GM23338 (cell line): ENCODE data around the gene RASA3. TPM values are rescaled to one million over a fixed set of nuclear protein-coding genes. Genes with fewer than 3 reads are reported as not detected.

ENCODE experiments used
- ATAC-seq: fragments of 200-7000 bp; cut with Tn5 transposase; 3 replicates; pipeline ENCODE4 v1.9.1; 2020
- DNase-seq: peaks from one replicate; pipeline ENCODE4 v3.0.0-alpha.2; 2015; ENCODE audit warnings: low spot score
- H2AFZ ChIP-seq: fragments of 200-600 bp; sonication (generic); 2 replicates; pipeline ENCODE4 v1.8.0; 2016; ENCODE audit warnings: antibody characterized with exemption, mild to moderate bottlenecking, moderate library complexity
- H3F3A ChIP-seq: fragments of 200-600 bp; sonication (generic); replicated peaks from 2 replicates; pipeline ENCODE4 v1.8.0; 2017; ENCODE audit warnings: antibody characterized with exemption, mixed run types, low read depth
- H3K27ac ChIP-seq: fragments of 200-600 bp; sonication (generic); 2 replicates; pipeline ENCODE4 v1.6.1; 2016; ENCODE audit warnings: low read depth
- H3K27me3 ChIP-seq: fragments of 200-600 bp; sonication (generic); 2 replicates; pipeline ENCODE4 v1.8.0; 2016; ENCODE audit warnings: mild to moderate bottlenecking, mixed run types, moderate library complexity; ENCODE audit not compliant: insufficient read depth
- H3K36me3 ChIP-seq: fragments of 200-600 bp; sonication (generic); 2 replicates; pipeline ENCODE4 v1.8.0; 2016; ENCODE audit warnings: mild to moderate bottlenecking; ENCODE audit not compliant: insufficient read depth
- H3K4me1 ChIP-seq: fragments of 200-600 bp; sonication (generic); 2 replicates; pipeline ENCODE4 v1.8.0; 2016; ENCODE audit warnings: mild to moderate bottlenecking, moderate library complexity; ENCODE audit not compliant: insufficient read depth
- H3K4me2 ChIP-seq: fragments of 200-600 bp; sonication (generic); 2 replicates; pipeline ENCODE4 v1.7.1; 2017; ENCODE audit warnings: mixed run types
- H3K4me3 ChIP-seq: fragments of 200-600 bp; sonication (generic); 2 replicates; pipeline ENCODE4 v1.6.1; 2016; ENCODE audit warnings: mixed run types
- H3K79me2 ChIP-seq: fragments of 200-600 bp; sonication (generic); replicated peaks from 2 replicates; pipeline ENCODE4 v1.8.0; 2017; ENCODE audit warnings: mild to moderate bottlenecking; ENCODE audit not compliant: insufficient read depth
- H3K9me2 ChIP-seq: fragments of 200-600 bp; sonication (generic); 2 replicates; pipeline ENCODE4 v1.8.0; 2017; ENCODE audit not compliant: insufficient read depth
- H4K20me1 ChIP-seq: fragments of 200-600 bp; sonication (generic); replicated peaks from 2 replicates; pipeline ENCODE4 v1.8.0; 2017; ENCODE audit warnings: mild to moderate bottlenecking; ENCODE audit not compliant: insufficient read depth
- H3K27ac Mint-ChIP-seq: 2 replicates; pipeline ENCODE4 v1.8.0; 2020; ENCODE audit warnings: inconsistent platforms, mild to moderate bottlenecking, moderate library complexity, mixed read lengths
- H3K27me3 Mint-ChIP-seq: 3 replicates; pipeline ENCODE4 v1.8.0; 2022; ENCODE audit warnings: low read depth, mild to moderate bottlenecking, moderate library complexity, mixed read lengths, inconsistent platforms; ENCODE audit not compliant: insufficient read depth, poor library complexity
- H3K36me3 Mint-ChIP-seq: 3 replicates; pipeline ENCODE4 v1.8.0; 2021; ENCODE audit warnings: low read depth, mild to moderate bottlenecking, inconsistent platforms, moderate library complexity, mixed read lengths
- H3K4me1 Mint-ChIP-seq: 3 replicates; pipeline ENCODE4 v1.8.0; 2020; ENCODE audit warnings: mild to moderate bottlenecking, inconsistent platforms, mixed read lengths
- H3K4me3 Mint-ChIP-seq: 3 replicates; pipeline ENCODE4 v1.8.0; 2021; ENCODE audit warnings: moderate library complexity, mild to moderate bottlenecking, inconsistent platforms, mixed read lengths
- H3K9me3 Mint-ChIP-seq: 3 replicates; pipeline ENCODE4 v1.8.0; 2020; ENCODE audit warnings: moderate library complexity, mild to moderate bottlenecking, inconsistent platforms, mixed read lengths
- CREB1 ChIP-seq: fragments of 250-450 bp; sonication (Bioruptor Pico); IDR thresholded peaks from 2 replicates; pipeline ENCODE4 v1.5.0; 2020; ENCODE audit warnings: low read depth, mild to moderate bottlenecking, moderate library complexity
- EZH2 ChIP-seq: fragments of 200-600 bp; sonication (generic); IDR thresholded peaks from one replicate; pipeline ENCODE4 v1.8.0; 2017; ENCODE audit warnings: antibody characterized with exemption, mild to moderate bottlenecking, low read depth; ENCODE audit not compliant: unreplicated experiment
- EZH2phosphoT487 ChIP-seq: fragments of 200-600 bp; sonication (generic); IDR thresholded peaks from one replicate; pipeline ENCODE4 v1.8.1; 2018; ENCODE audit warnings: antibody characterized with exemption; ENCODE audit not compliant: unreplicated experiment
- JUNB ChIP-seq: IDR thresholded peaks from one replicate; pipeline ENCODE4 v1.6.1; 2016; ENCODE audit warnings: antibody characterized with exemption; ENCODE audit not compliant: unreplicated experiment
- NANOG ChIP-seq: IDR thresholded peaks from 2 replicates; pipeline ENCODE4 v1.6.1; 2016; ENCODE audit warnings: antibody characterized with exemption, borderline replicate concordance
- POLR2AphosphoS5 ChIP-seq: IDR thresholded peaks from 2 replicates; pipeline ENCODE4 v1.6.1; 2016; ENCODE audit warnings: antibody characterized with exemption, low read depth
- STAT1 ChIP-seq: IDR thresholded peaks from one replicate; pipeline ENCODE4 v1.6.1; 2016; ENCODE audit warnings: antibody characterized with exemption; ENCODE audit not compliant: unreplicated experiment
- ZNF114 ChIP-seq: fragments of 250-450 bp; sonication (Bioruptor Pico); IDR thresholded peaks from 2 replicates; pipeline ENCODE4 v1.5.0; 2020; ENCODE audit warnings: mild to moderate bottlenecking, moderate library complexity
- ZNF331 ChIP-seq: fragments of 250-450 bp; sonication (Bioruptor Pico); IDR thresholded peaks from 2 replicates; pipeline ENCODE4 v1.5.0; 2020; ENCODE audit warnings: low read depth, mild to moderate bottlenecking, moderate library complexity
- polyA plus RNA-seq: library from polyadenylated mRNA; unstranded; fragments of >200 nt; fragmentation: Nextera tagmentation; extraction: Ambion mirVana; gene quantifications from 2 replicates; pipeline ENCODE4 v1.2.1, GENCODE V29; 2016
- total RNA-seq: library from RNA; depleted of rRNA; stranded (reverse); fragments of >200 nt; shearing (Covaris generic); gene quantifications from 2 replicates; pipeline ENCODE4 v1.2.3, GENCODE V29; 2014
- TF ChIP-seq, protein P1 (sequence below), 2 experiments: fragments of 200-600 bp in 1 of 2; sonication (generic) in 1 of 2; conservative IDR thresholded peaks; 2 replicates each; pipeline versions ENCODE4 v1.5.1 to v1.6.1; 2016 to 2017; ENCODE audit warnings: antibody characterized with exemption in 2 of 2, low read depth in 2 of 2, mild to moderate bottlenecking in 2 of 2, moderate library complexity in 1 of 2
- TF ChIP-seq, protein P2 (sequence below): IDR thresholded peaks from 2 replicates; pipeline ENCODE4 v1.6.1; 2016; ENCODE audit warnings: antibody characterized with exemption

The RASA3 gene
- total and polyA plus RNA-seq, 2 experiments from 2014 or later: 11.2 to 20.7 TPM

DNA sequence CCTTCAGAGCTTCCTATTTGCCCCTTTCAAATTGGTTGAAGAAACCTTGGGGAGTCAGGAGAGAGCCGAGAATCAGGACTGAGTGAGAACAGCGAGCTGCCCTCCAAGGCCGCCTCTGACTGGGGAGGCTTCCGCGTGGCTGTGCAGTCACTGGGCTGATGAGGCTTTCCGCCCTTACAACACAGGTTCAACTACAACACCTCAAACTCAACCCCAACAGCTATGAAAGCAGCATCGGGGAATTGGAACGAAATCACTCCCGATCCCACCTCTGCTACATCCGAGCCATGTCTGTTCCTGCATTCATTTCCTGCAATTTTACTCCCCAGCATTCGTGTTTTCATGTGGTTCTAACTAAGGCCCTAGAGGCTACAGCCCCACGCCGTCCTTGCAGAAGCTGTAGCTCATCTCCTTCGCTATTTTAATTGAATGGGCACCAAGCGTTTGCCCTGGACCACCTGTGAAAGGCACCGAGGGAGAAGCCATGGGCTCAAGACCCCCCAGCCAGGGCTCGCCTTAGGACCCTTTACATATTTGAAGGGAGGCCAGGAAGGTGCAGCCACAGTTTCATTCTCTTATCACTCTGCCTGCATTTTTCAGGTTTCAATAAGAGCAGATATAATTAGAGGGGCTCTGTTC lies 12.3 kb upstream of the RASA3 start:
- peaks cover 10% of the 10 kb centered on the region for H3K4me1 Mint-ChIP-seq
- no peak overlapping the region for H3K27ac Mint-ChIP-seq
- no peaks in the 10 kb centered on the region for H3K36me3 Mint-ChIP-seq
- H3K36me3 ChIP-seq: no peaks in the 10 kb centered on the region
- H3K4me3 Mint-ChIP-seq: no peak overlapping the region
- H3K9me3 Mint-ChIP-seq: no peaks in the 10 kb centered on the region
- DNase-seq: no peak
- H3F3A ChIP-seq: no peaks in the 10 kb centered on the region
- peaks cover 9% of the 10 kb centered on the region for H3K27me3 Mint-ChIP-seq
- no peak overlapping the region for H3K4me2 ChIP-seq
- TF ChIP-seq EZH2 (no peak), POLR2AphosphoS5 (no peak), EZH2phosphoT487 (no peak), ZNF331 (CRISPR knock-in tag) (no peak), JUNB (no peak), CREB1 (no peak), NANOG (no peak), STAT1 (no peak), ZNF114 (no peak)
- TF ChIP-seq, protein P1, sequence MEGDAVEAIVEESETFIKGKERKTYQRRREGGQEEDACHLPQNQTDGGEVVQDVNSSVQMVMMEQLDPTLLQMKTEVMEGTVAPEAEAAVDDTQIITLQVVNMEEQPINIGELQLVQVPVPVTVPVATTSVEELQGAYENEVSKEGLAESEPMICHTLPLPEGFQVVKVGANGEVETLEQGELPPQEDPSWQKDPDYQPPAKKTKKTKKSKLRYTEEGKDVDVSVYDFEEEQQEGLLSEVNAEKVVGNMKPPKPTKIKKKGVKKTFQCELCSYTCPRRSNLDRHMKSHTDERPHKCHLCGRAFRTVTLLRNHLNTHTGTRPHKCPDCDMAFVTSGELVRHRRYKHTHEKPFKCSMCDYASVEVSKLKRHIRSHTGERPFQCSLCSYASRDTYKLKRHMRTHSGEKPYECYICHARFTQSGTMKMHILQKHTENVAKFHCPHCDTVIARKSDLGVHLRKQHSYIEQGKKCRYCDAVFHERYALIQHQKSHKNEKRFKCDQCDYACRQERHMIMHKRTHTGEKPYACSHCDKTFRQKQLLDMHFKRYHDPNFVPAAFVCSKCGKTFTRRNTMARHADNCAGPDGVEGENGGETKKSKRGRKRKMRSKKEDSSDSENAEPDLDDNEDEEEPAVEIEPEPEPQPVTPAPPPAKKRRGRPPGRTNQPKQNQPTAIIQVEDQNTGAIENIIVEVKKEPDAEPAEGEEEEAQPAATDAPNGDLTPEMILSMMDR (conservative IDR thresholded peaks at IDR 0.05; ENCODE audit: low read depth in 2 of 2): no peak
- peak overlapping the region; percentile 38 for H2AFZ ChIP-seq
- no peaks in the 10 kb centered on the region for H3K4me1 ChIP-seq
- no peak overlapping the region for H3K27ac ChIP-seq
- no peaks in the 10 kb centered on the region for H3K9me2 ChIP-seq
- no peaks in the 10 kb centered on the region for H3K79me2 ChIP-seq
- ATAC-seq: no peak
- H4K20me1 ChIP-seq: no peaks in the 10 kb centered on the region
- no peak overlapping the region for H3K4me3 ChIP-seq
- no peaks in the 10 kb centered on the region for H3K27me3 ChIP-seq

DNA sequence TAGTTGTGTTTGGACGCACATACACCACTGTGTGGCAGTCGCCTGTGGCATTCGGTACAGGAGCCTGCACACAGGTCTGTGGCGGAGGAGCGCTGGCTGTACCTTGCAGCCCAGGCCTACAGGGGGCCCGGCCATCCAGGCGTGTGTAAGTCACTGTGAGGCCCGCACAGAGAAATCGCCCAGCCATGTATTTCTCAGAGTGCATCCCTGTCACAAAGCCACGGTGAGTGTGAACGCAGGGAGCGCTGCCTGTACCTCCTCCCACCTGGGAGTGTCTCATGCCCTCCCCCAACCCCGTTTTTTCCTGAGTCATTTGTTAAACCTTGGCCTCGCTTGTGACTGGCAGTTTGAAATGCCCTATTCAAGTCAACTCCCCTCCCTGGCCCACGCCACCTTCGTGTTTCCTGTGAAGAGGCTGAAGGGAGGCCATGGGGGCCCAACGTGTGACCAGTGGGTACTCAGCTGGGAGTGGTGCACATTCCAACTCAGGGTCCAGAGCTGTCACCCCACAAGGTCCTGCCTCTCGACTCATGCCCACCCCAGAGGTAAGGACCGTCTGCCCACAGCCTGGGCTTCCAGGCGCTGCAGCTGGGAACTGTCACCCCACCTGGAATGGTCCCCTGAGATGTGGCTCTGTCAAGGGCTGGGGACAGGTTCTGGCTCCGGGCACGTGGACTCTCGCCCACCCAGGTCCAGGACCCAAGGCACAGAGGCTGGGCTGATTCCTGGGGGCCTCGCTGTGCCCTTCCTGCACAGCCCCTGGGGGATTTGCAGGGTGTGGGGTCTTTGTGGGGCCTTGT lies 11.6 kb upstream of the RASA3 start:
- Histone ChIP-seq H3K4me2 (no peak overlapping the region), H3K27me3 (no peaks in the 10 kb centered on the region), H3K79me2 (no peaks in the 10 kb centered on the region), H3K36me3 (no peaks in the 10 kb centered on the region), H2AFZ (peak overlapping the region; percentile 38; the same call in 1 of the 2 replicates), H4K20me1 (no peaks in the 10 kb centered on the region), H3K9me2 (no peaks in the 10 kb centered on the region), H3K4me3 (no peak overlapping the region), H3F3A (no peaks in the 10 kb centered on the region), H3K27ac (no peak overlapping the region), H3K4me1 (no peaks in the 10 kb centered on the region)
- DNase-seq (peak; percentile 72), ATAC-seq (peak; percentile 95)
- no peaks in the 10 kb centered on the region for H3K36me3 Mint-ChIP-seq
- no peaks in the 10 kb centered on the region for H3K9me3 Mint-ChIP-seq
- no peak for TF ChIP-seq ZNF114
- TF ChIP-seq, protein P2, sequence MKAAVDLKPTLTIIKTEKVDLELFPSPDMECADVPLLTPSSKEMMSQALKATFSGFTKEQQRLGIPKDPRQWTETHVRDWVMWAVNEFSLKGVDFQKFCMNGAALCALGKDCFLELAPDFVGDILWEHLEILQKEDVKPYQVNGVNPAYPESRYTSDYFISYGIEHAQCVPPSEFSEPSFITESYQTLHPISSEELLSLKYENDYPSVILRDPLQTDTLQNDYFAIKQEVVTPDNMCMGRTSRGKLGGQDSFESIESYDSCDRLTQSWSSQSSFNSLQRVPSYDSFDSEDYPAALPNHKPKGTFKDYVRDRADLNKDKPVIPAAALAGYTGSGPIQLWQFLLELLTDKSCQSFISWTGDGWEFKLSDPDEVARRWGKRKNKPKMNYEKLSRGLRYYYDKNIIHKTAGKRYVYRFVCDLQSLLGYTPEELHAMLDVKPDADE: no peak
- TF ChIP-seq, protein P1 (conservative IDR thresholded peaks at IDR 0.05; ENCODE audit: low read depth in 2 of 2): peak; percentile 43 to 46
- no peak overlapping the region for H3K4me3 Mint-ChIP-seq
- no peak overlapping the region for H3K27ac Mint-ChIP-seq
- peaks cover 10% of the 10 kb centered on the region for H3K4me1 Mint-ChIP-seq
- H3K27me3 Mint-ChIP-seq: peaks cover 9% of the 10 kb centered on the region
